GM23338 (cell line): ENCODE measurements around the gene GALNT11. TPM values are rescaled to one million over a fixed set of nuclear protein-coding genes. Genes with fewer than 3 reads are reported as not detected.

Source experiments
- ATAC-seq: fragments of 200-7000 bp; cut with Tn5 transposase; 3 replicates; pipeline ENCODE4 v1.9.1; 2020
- DNase-seq: peaks from one replicate; pipeline ENCODE4 v3.0.0-alpha.2; 2015; ENCODE audit warnings: low spot score
- H2AFZ ChIP-seq: fragments of 200-600 bp; sonication (generic); 2 replicates; pipeline ENCODE4 v1.8.0; 2016; ENCODE audit warnings: antibody characterized with exemption, mild to moderate bottlenecking, moderate library complexity
- H3F3A ChIP-seq: fragments of 200-600 bp; sonication (generic); replicated peaks from 2 replicates; pipeline ENCODE4 v1.8.0; 2017; ENCODE audit warnings: antibody characterized with exemption, mixed run types, low read depth
- H3K27ac ChIP-seq: fragments of 200-600 bp; sonication (generic); 2 replicates; pipeline ENCODE4 v1.6.1; 2016; ENCODE audit warnings: low read depth
- H3K27me3 ChIP-seq: fragments of 200-600 bp; sonication (generic); 2 replicates; pipeline ENCODE4 v1.8.0; 2016; ENCODE audit warnings: mild to moderate bottlenecking, mixed run types, moderate library complexity; ENCODE audit not compliant: insufficient read depth
- H3K36me3 ChIP-seq: fragments of 200-600 bp; sonication (generic); 2 replicates; pipeline ENCODE4 v1.8.0; 2016; ENCODE audit warnings: mild to moderate bottlenecking; ENCODE audit not compliant: insufficient read depth
- H3K4me1 ChIP-seq: fragments of 200-600 bp; sonication (generic); 2 replicates; pipeline ENCODE4 v1.8.0; 2016; ENCODE audit warnings: mild to moderate bottlenecking, moderate library complexity; ENCODE audit not compliant: insufficient read depth
- H3K4me2 ChIP-seq: fragments of 200-600 bp; sonication (generic); 2 replicates; pipeline ENCODE4 v1.7.1; 2017; ENCODE audit warnings: mixed run types
- H3K4me3 ChIP-seq: fragments of 200-600 bp; sonication (generic); 2 replicates; pipeline ENCODE4 v1.6.1; 2016; ENCODE audit warnings: mixed run types
- H3K79me2 ChIP-seq: fragments of 200-600 bp; sonication (generic); replicated peaks from 2 replicates; pipeline ENCODE4 v1.8.0; 2017; ENCODE audit warnings: mild to moderate bottlenecking; ENCODE audit not compliant: insufficient read depth
- H3K9me2 ChIP-seq: fragments of 200-600 bp; sonication (generic); 2 replicates; pipeline ENCODE4 v1.8.0; 2017; ENCODE audit not compliant: insufficient read depth
- H4K20me1 ChIP-seq: fragments of 200-600 bp; sonication (generic); replicated peaks from 2 replicates; pipeline ENCODE4 v1.8.0; 2017; ENCODE audit warnings: mild to moderate bottlenecking; ENCODE audit not compliant: insufficient read depth
- H3K27ac Mint-ChIP-seq: 2 replicates; pipeline ENCODE4 v1.8.0; 2020; ENCODE audit warnings: inconsistent platforms, mild to moderate bottlenecking, moderate library complexity, mixed read lengths
- H3K27me3 Mint-ChIP-seq: 3 replicates; pipeline ENCODE4 v1.8.0; 2022; ENCODE audit warnings: low read depth, mild to moderate bottlenecking, moderate library complexity, mixed read lengths, inconsistent platforms; ENCODE audit not compliant: insufficient read depth, poor library complexity
- H3K36me3 Mint-ChIP-seq: 3 replicates; pipeline ENCODE4 v1.8.0; 2021; ENCODE audit warnings: low read depth, mild to moderate bottlenecking, inconsistent platforms, moderate library complexity, mixed read lengths
- H3K4me1 Mint-ChIP-seq: 3 replicates; pipeline ENCODE4 v1.8.0; 2020; ENCODE audit warnings: mild to moderate bottlenecking, inconsistent platforms, mixed read lengths
- H3K4me3 Mint-ChIP-seq: 3 replicates; pipeline ENCODE4 v1.8.0; 2021; ENCODE audit warnings: moderate library complexity, mild to moderate bottlenecking, inconsistent platforms, mixed read lengths
- H3K9me3 Mint-ChIP-seq: 3 replicates; pipeline ENCODE4 v1.8.0; 2020; ENCODE audit warnings: moderate library complexity, mild to moderate bottlenecking, inconsistent platforms, mixed read lengths
- CREB1 ChIP-seq: fragments of 250-450 bp; sonication (Bioruptor Pico); IDR thresholded peaks from 2 replicates; pipeline ENCODE4 v1.5.0; 2020; ENCODE audit warnings: low read depth, mild to moderate bottlenecking, moderate library complexity
- EZH2 ChIP-seq: fragments of 200-600 bp; sonication (generic); IDR thresholded peaks from one replicate; pipeline ENCODE4 v1.8.0; 2017; ENCODE audit warnings: antibody characterized with exemption, mild to moderate bottlenecking, low read depth; ENCODE audit not compliant: unreplicated experiment
- EZH2phosphoT487 ChIP-seq: fragments of 200-600 bp; sonication (generic); IDR thresholded peaks from one replicate; pipeline ENCODE4 v1.8.1; 2018; ENCODE audit warnings: antibody characterized with exemption; ENCODE audit not compliant: unreplicated experiment
- JUNB ChIP-seq: IDR thresholded peaks from one replicate; pipeline ENCODE4 v1.6.1; 2016; ENCODE audit warnings: antibody characterized with exemption; ENCODE audit not compliant: unreplicated experiment
- NANOG ChIP-seq: IDR thresholded peaks from 2 replicates; pipeline ENCODE4 v1.6.1; 2016; ENCODE audit warnings: antibody characterized with exemption, borderline replicate concordance
- POLR2AphosphoS5 ChIP-seq: IDR thresholded peaks from 2 replicates; pipeline ENCODE4 v1.6.1; 2016; ENCODE audit warnings: antibody characterized with exemption, low read depth
- STAT1 ChIP-seq: IDR thresholded peaks from one replicate; pipeline ENCODE4 v1.6.1; 2016; ENCODE audit warnings: antibody characterized with exemption; ENCODE audit not compliant: unreplicated experiment
- ZNF114 ChIP-seq: fragments of 250-450 bp; sonication (Bioruptor Pico); IDR thresholded peaks from 2 replicates; pipeline ENCODE4 v1.5.0; 2020; ENCODE audit warnings: mild to moderate bottlenecking, moderate library complexity
- ZNF331 ChIP-seq: fragments of 250-450 bp; sonication (Bioruptor Pico); IDR thresholded peaks from 2 replicates; pipeline ENCODE4 v1.5.0; 2020; ENCODE audit warnings: low read depth, mild to moderate bottlenecking, moderate library complexity
- polyA plus RNA-seq: library from polyadenylated mRNA; unstranded; fragments of >200 nt; fragmentation: Nextera tagmentation; extraction: Ambion mirVana; gene quantifications from 2 replicates; pipeline ENCODE4 v1.2.1, GENCODE V29; 2016
- total RNA-seq: library from RNA; depleted of rRNA; stranded (reverse); fragments of >200 nt; shearing (Covaris generic); gene quantifications from 2 replicates; pipeline ENCODE4 v1.2.3, GENCODE V29; 2014
- TF ChIP-seq, protein P1 (sequence below): fragments of 250-450 bp; sonication (Bioruptor Pico); IDR thresholded peaks from 2 replicates; pipeline ENCODE4 v1.5.0; 2020; ENCODE audit warnings: mild to moderate bottlenecking, moderate library complexity
- TF ChIP-seq, protein P2 (sequence below): IDR thresholded peaks from 2 replicates; pipeline ENCODE4 v1.6.1; 2016; ENCODE audit warnings: antibody characterized with exemption
- TF ChIP-seq, protein P3 (sequence below), 2 experiments: fragments of 200-600 bp in 1 of 2; sonication (generic) in 1 of 2; conservative IDR thresholded peaks; 2 replicates each; pipeline versions ENCODE4 v1.5.1 to v1.6.1; 2016 to 2017; ENCODE audit warnings: antibody characterized with exemption in 2 of 2, low read depth in 2 of 2, mild to moderate bottlenecking in 2 of 2, moderate library complexity in 1 of 2
- TF ChIP-seq, protein P4 (sequence below): IDR thresholded peaks from one replicate; pipeline ENCODE4 v1.6.1; 2018; ENCODE audit warnings: antibody characterized with exemption; ENCODE audit not compliant: unreplicated experiment

Gene GALNT11
- total and polyA plus RNA-seq, 2 experiments from 2014 or later = 16.1 to 33.6 TPM

DNA sequence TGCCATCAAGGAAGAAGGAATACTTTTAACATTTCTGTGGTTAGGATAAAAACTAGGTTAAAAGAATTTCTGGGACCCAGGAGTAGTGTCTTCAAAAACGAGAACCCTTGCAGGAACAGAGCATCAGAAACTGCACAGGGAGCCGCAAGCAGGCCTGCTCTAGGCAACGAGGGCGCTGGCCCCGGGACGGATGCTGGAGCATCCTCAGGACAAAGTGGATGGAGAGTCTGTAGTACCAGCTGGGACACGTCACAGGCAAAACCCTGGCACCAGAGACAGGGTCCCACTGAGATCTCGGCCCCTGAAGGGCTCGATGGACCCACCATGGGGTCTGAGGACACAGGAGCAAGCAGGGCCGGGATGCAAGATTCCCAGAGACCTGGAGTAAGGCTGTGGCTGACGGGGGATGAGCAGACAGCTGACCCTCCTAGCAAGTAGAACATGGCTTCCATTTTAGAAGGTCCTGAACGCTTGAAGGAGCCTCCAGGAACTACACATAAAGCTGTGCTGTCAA lies 106.6 kb downstream of the GALNT11 start:
- H3K4me2 ChIP-seq = no peak overlapping the region
- Mint-ChIP-seq H3K27ac (no peak overlapping the region), H3K36me3 (peaks cover 22% of the 10 kb centered on the region), H3K4me1 (peaks cover 6% of the 10 kb centered on the region), H3K9me3 (peaks cover under 1% of the 10 kb centered on the region; the same call in 2 of the 3 replicates), H3K4me3 (no peak overlapping the region), H3K27me3 (peaks cover 12% of the 10 kb centered on the region)
- TF ChIP-seq JUNB = no peak
- no peak for TF ChIP-seq NANOG
- no peak for TF ChIP-seq STAT1
- TF ChIP-seq ZNF331 (CRISPR knock-in tag) = no peak
- TF ChIP-seq, protein P1, sequence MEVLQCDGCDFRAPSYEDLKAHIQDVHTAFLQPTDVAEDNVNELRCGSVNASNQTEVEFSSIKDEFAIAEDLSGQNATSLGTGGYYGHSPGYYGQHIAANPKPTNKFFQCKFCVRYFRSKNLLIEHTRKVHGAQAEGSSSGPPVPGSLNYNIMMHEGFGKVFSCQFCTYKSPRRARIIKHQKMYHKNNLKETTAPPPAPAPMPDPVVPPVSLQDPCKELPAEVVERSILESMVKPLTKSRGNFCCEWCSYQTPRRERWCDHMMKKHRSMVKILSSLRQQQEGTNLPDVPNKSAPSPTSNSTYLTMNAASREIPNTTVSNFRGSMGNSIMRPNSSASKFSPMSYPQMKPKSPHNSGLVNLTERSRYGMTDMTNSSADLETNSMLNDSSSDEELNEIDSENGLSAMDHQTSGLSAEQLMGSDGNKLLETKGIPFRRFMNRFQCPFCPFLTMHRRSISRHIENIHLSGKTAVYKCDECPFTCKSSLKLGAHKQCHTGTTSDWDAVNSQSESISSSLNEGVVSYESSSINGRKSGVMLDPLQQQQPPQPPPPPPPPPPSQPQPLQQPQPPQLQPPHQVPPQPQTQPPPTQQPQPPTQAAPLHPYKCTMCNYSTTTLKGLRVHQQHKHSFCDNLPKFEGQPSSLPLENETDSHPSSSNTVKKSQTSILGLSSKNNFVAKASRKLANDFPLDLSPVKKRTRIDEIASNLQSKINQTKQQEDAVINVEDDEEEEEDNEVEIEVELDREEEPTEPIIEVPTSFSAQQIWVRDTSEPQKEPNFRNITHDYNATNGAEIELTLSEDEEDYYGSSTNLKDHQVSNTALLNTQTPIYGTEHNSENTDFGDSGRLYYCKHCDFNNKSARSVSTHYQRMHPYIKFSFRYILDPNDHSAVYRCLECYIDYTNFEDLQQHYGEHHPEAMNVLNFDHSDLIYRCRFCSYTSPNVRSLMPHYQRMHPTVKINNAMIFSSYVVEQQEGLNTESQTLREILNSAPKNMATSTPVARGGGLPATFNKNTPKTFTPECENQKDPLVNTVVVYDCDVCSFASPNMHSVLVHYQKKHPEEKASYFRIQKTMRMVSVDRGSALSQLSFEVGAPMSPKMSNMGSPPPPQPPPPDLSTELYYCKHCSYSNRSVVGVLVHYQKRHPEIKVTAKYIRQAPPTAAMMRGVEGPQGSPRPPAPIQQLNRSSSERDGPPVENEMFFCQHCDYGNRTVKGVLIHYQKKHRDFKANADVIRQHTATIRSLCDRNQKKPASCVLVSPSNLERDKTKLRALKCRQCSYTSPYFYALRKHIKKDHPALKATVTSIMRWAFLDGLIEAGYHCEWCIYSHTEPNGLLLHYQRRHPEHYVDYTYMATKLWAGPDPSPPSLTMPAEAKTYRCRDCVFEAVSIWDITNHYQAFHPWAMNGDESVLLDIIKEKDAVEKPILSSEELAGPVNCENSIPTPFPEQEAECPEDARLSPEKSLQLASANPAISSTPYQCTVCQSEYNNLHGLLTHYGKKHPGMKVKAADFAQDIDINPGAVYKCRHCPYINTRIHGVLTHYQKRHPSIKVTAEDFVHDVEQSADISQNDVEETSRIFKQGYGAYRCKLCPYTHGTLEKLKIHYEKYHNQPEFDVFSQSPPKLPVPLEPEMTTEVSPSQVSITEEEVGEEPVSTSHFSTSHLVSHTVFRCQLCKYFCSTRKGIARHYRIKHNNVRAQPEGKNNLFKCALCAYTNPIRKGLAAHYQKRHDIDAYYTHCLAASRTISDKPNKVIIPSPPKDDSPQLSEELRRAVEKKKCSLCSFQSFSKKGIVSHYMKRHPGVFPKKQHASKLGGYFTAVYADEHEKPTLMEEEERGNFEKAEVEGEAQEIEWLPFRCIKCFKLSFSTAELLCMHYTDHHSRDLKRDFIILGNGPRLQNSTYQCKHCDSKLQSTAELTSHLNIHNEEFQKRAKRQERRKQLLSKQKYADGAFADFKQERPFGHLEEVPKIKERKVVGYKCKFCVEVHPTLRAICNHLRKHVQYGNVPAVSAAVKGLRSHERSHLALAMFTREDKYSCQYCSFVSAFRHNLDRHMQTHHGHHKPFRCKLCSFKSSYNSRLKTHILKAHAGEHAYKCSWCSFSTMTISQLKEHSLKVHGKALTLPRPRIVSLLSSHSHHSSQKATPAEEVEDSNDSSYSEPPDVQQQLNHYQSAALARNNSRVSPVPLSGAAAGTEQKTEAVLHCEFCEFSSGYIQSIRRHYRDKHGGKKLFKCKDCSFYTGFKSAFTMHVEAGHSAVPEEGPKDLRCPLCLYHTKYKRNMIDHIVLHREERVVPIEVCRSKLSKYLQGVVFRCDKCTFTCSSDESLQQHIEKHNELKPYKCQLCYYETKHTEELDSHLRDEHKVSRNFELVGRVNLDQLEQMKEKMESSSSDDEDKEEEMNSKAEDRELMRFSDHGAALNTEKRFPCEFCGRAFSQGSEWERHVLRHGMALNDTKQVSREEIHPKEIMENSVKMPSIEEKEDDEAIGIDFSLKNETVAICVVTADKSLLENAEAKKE (CRISPR knock-in tag) = no peak
- TF ChIP-seq EZH2phosphoT487 = no peak
- TF ChIP-seq, protein P2, sequence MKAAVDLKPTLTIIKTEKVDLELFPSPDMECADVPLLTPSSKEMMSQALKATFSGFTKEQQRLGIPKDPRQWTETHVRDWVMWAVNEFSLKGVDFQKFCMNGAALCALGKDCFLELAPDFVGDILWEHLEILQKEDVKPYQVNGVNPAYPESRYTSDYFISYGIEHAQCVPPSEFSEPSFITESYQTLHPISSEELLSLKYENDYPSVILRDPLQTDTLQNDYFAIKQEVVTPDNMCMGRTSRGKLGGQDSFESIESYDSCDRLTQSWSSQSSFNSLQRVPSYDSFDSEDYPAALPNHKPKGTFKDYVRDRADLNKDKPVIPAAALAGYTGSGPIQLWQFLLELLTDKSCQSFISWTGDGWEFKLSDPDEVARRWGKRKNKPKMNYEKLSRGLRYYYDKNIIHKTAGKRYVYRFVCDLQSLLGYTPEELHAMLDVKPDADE = no peak
- no peak for TF ChIP-seq POLR2AphosphoS5
- TF ChIP-seq CREB1 (CRISPR knock-in tag) = no peak
- TF ChIP-seq, protein P3, sequence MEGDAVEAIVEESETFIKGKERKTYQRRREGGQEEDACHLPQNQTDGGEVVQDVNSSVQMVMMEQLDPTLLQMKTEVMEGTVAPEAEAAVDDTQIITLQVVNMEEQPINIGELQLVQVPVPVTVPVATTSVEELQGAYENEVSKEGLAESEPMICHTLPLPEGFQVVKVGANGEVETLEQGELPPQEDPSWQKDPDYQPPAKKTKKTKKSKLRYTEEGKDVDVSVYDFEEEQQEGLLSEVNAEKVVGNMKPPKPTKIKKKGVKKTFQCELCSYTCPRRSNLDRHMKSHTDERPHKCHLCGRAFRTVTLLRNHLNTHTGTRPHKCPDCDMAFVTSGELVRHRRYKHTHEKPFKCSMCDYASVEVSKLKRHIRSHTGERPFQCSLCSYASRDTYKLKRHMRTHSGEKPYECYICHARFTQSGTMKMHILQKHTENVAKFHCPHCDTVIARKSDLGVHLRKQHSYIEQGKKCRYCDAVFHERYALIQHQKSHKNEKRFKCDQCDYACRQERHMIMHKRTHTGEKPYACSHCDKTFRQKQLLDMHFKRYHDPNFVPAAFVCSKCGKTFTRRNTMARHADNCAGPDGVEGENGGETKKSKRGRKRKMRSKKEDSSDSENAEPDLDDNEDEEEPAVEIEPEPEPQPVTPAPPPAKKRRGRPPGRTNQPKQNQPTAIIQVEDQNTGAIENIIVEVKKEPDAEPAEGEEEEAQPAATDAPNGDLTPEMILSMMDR (conservative IDR thresholded peaks at IDR 0.05; ENCODE audit: low read depth in 2 of 2) = no peak
- TF ChIP-seq, protein P4, sequence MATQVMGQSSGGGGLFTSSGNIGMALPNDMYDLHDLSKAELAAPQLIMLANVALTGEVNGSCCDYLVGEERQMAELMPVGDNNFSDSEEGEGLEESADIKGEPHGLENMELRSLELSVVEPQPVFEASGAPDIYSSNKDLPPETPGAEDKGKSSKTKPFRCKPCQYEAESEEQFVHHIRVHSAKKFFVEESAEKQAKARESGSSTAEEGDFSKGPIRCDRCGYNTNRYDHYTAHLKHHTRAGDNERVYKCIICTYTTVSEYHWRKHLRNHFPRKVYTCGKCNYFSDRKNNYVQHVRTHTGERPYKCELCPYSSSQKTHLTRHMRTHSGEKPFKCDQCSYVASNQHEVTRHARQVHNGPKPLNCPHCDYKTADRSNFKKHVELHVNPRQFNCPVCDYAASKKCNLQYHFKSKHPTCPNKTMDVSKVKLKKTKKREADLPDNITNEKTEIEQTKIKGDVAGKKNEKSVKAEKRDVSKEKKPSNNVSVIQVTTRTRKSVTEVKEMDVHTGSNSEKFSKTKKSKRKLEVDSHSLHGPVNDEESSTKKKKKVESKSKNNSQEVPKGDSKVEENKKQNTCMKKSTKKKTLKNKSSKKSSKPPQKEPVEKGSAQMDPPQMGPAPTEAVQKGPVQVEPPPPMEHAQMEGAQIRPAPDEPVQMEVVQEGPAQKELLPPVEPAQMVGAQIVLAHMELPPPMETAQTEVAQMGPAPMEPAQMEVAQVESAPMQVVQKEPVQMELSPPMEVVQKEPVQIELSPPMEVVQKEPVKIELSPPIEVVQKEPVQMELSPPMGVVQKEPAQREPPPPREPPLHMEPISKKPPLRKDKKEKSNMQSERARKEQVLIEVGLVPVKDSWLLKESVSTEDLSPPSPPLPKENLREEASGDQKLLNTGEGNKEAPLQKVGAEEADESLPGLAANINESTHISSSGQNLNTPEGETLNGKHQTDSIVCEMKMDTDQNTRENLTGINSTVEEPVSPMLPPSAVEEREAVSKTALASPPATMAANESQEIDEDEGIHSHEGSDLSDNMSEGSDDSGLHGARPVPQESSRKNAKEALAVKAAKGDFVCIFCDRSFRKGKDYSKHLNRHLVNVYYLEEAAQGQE = no peak
- TF ChIP-seq EZH2 = no peak
- TF ChIP-seq ZNF114 = no peak
- no peaks in the 10 kb centered on the region; the same call in 1 of the 2 replicates for H4K20me1 ChIP-seq
- no peaks in the 10 kb centered on the region for H3K27me3 ChIP-seq
- no peaks in the 10 kb centered on the region for H3K9me2 ChIP-seq
- no peaks in the 10 kb centered on the region for H3K79me2 ChIP-seq
- H3K27ac ChIP-seq = no peak overlapping the region
- no peaks in the 10 kb centered on the region for H3K36me3 ChIP-seq
- no peak for DNase-seq
- H3F3A ChIP-seq = no peaks in the 10 kb centered on the region
- H2AFZ ChIP-seq = no peak overlapping the region
- no peak for ATAC-seq
- H3K4me3 ChIP-seq = no peak overlapping the region
- H3K4me1 ChIP-seq = no peaks in the 10 kb centered on the region
